Measurements from ENCODE around the gene CXCL10. TPM values are rescaled to one million over a fixed set of nuclear protein-coding genes. Genes with fewer than 3 reads are reported as not detected.

CXCL10 gene
- total RNA-seq, 1 experiment from 2014 or later = 6.7 TPM

GRCh38 chr4:76017056-76017686 is 6.1 kb downstream of the CXCL10 start:
- H3K36me3 Mint-ChIP-seq (ENCODE audit: insufficient read depth, unreplicated experiment) = no peaks in the 10 kb centered on the region
- H3K4me1 Mint-ChIP-seq (ENCODE audit: low read depth, unreplicated experiment) = peaks cover 7% of the 10 kb centered on the region
- CTCF ChIA-PET = interaction anchor here (0.6 kb wide), 1 partner anchor 1846 kb away, joined by 3 read pairs; the partner anchor contains the start of gene MRPL1
- no peak for DNase-seq
- H3K9me3 Mint-ChIP-seq (ENCODE audit: low read depth, unreplicated experiment) = no peaks in the 10 kb centered on the region
- no peaks in the 10 kb centered on the region for H3K27me3 Mint-ChIP-seq (ENCODE audit: unreplicated experiment)
- H3K27ac Mint-ChIP-seq (ENCODE audit: unreplicated experiment) = no peak overlapping the region
- no peak overlapping the region for H3K4me3 Mint-ChIP-seq (ENCODE audit: low read depth, unreplicated experiment)
- BruUV-seq (replicated peaks) = no TSS peak
- intact Hi-C loops (cut with micrococcal nuclease; ENCODE audit: unreplicated experiment) = no loop called here
- no peak for TF ChIP-seq CTCF (IDR thresholded peaks at IDR 0.05; ENCODE audit: unreplicated experiment)

GRCh38 chr4:76016393-76016792 is 6.9 kb downstream of the CXCL10 start:
- DNase-seq = no peak
- Mint-ChIP-seq H3K9me3 (ENCODE audit: low read depth, unreplicated experiment) (no peaks in the 10 kb centered on the region), H3K4me3 (ENCODE audit: low read depth, unreplicated experiment) (no peak overlapping the region), H3K36me3 (ENCODE audit: insufficient read depth, unreplicated experiment) (no peaks in the 10 kb centered on the region), H3K27me3 (ENCODE audit: unreplicated experiment) (no peaks in the 10 kb centered on the region), H3K4me1 (ENCODE audit: low read depth, unreplicated experiment) (peaks cover 7% of the 10 kb centered on the region), H3K27ac (ENCODE audit: unreplicated experiment) (no peak overlapping the region)
- intact Hi-C loops (cut with micrococcal nuclease; ENCODE audit: unreplicated experiment) = no loop called here
- TF ChIP-seq CTCF (IDR thresholded peaks at IDR 0.05; ENCODE audit: unreplicated experiment) = no peak
- CTCF ChIA-PET = no interaction called here
- no TSS peak for BruUV-seq (replicated peaks)

- Mint-ChIP-seq H3K4me1 (ENCODE audit: low read depth, unreplicated experiment) (peaks cover 7% of the 10 kb centered on the region), H3K4me3 (ENCODE audit: low read depth, unreplicated experiment) (no peak overlapping the region), H3K27ac (ENCODE audit: unreplicated experiment) (no peak overlapping the region), H3K27me3 (ENCODE audit: unreplicated experiment) (no peaks in the 10 kb centered on the region), H3K9me3 (ENCODE audit: low read depth, unreplicated experiment) (no peaks in the 10 kb centered on the region), H3K36me3 (ENCODE audit: insufficient read depth, unreplicated experiment) (no peaks in the 10 kb centered on the region)
- BruUV-seq (replicated peaks) = no TSS peak
- intact Hi-C loops (cut with micrococcal nuclease; ENCODE audit: unreplicated experiment) = no loop called here
- CTCF ChIA-PET = no interaction called here
- no peak for DNase-seq
- no peak for TF ChIP-seq CTCF (IDR thresholded peaks at IDR 0.05; ENCODE audit: unreplicated experiment)
Observed at GRCh38 chr4:76013540-76013939, 9.8 kb downstream of the CXCL10 start.

GRCh38 chr4:76012388-76012801 is 10.9 kb downstream of the CXCL10 start:
- no peaks in the 10 kb centered on the region for H3K27me3 Mint-ChIP-seq (ENCODE audit: unreplicated experiment)
- no peaks in the 10 kb centered on the region for H3K9me3 Mint-ChIP-seq (ENCODE audit: low read depth, unreplicated experiment)
- H3K36me3 Mint-ChIP-seq (ENCODE audit: insufficient read depth, unreplicated experiment) = no peaks in the 10 kb centered on the region
- BruUV-seq (replicated peaks) = no TSS peak
- no peak overlapping the region for H3K4me3 Mint-ChIP-seq (ENCODE audit: low read depth, unreplicated experiment)
- intact Hi-C loops (cut with micrococcal nuclease; ENCODE audit: unreplicated experiment) = no loop called here
- CTCF ChIA-PET = no interaction called here
- H3K4me1 Mint-ChIP-seq (ENCODE audit: low read depth, unreplicated experiment) = peaks cover 10% of the 10 kb centered on the region
- DNase-seq = no peak
- TF ChIP-seq CTCF (IDR thresholded peaks at IDR 0.05; ENCODE audit: unreplicated experiment) = no peak
- no peak overlapping the region for H3K27ac Mint-ChIP-seq (ENCODE audit: unreplicated experiment)

Data from Calu3 (cell line).